Pancreas (tissue), 10 donors: ENCODE data around the gene PXMP4. TPM values are rescaled to one million over a fixed set of nuclear protein-coding genes. Genes with fewer than 3 reads are reported as not detected.
A peak's percentile ranks its signal among the peaks of the same experiment; 100 is the strongest.

ENCODE experiments used
- ATAC-seq, 4 donors: fragments of 200-7000 bp; cut with Tn5 transposase; one replicate each; pipeline versions ENCODE4 v1.8.0 to v1.9.1; 2020; ENCODE audit warnings: mild to moderate bottlenecking in 4 of 4, moderate library complexity in 4 of 4
- DNase-seq, 6 donors: peaks; one replicate each; pipeline ENCODE4 v3.0.0-alpha.2; 2020
- FAIRE-seq: peaks from 2 replicates; lab custom pipeline; 2012; peaks lifted over from hg19 to GRCh38; lab: Jason Lieb, UNC
- H3K27ac ChIP-seq, 4 donors: fragments of 200-600 bp; sonication (generic); 1 replicate in 3 of 4; 2 replicates in 1 of 4; pipeline versions ENCODE4 v1.5.0 to v1.8.0; 2020
- H3K27me3 ChIP-seq, 4 donors: fragments of 200-600 bp; one replicate each; pipeline ENCODE4 v1.8.0; 2021
- H3K36me3 ChIP-seq, 3 donors: fragments of 200-600 bp; sonication (generic) in 1 of 3; one replicate each; pipeline versions ENCODE4 v1.5.0 to v1.8.0; 2020 to 2021
- H3K4me1 ChIP-seq, 3 donors: fragments of 200-600 bp; one replicate each; pipeline ENCODE4 v1.8.0; 2021
- H3K4me3 ChIP-seq, 4 donors: fragments of 200-600 bp; sonication (generic) in 2 of 4; one replicate each; pipeline versions ENCODE4 v1.5.0 to v1.8.0; 2020 to 2021
- H3K9me3 ChIP-seq, 4 donors: fragments of 200-600 bp; one replicate each; pipeline ENCODE4 v1.8.0; 2021
- WGBS, 2 donors: extraction: QIAGEN DNeasy Blood & Tissue Kit; methylation state at CpG; one replicate each; pipeline ENCODE4 v1.1.7; 2013; 5-methylcytosine and 5-hydroxymethylcytosine counted together
- intact Hi-C, 3 donors: fragments of 100-400 bp; cut with DNase I; formaldehyde crosslinking; loops; one replicate each; pipeline versions ENCODE4 v1.11.1 to v1.14.2; 2022
- polyA plus RNA-seq, 2 donors: library from polyadenylated mRNA; stranded (reverse); fragments of 200-250 nt; gene quantifications; one replicate each; pipeline ENCODE4 v1.2.3, GENCODE V29; 2013
- total RNA-seq, 6 donors: library from RNA; stranded (reverse); fragmentation: NEBNext Ultra II Directional in 4 of 6; extraction: Animal tissue kit (Norgen Biotek cat#: 25700) in 4 of 6; gene quantifications; one replicate each; pipeline versions ENCODE4 v1.2.1 to v1.2.4, GENCODE V29; 2021 to 2023
- TF ChIP-seq, protein P1 (sequence below), 4 donors: fragments of 200-600 bp; sonication (generic) in 3 of 4; IDR thresholded peaks; one replicate each; pipeline versions ENCODE4 v1.5.0 to v1.8.0; 2021; ENCODE audit warnings: antibody characterized with exemption in 4 of 4
- donor health status: healthy with polysubstance abuse.
- donor health status: DM: no; HTN: no; CAD: no; lungs with moderate emphysema.
- donor health status: DM: no; HTN: no; CAD: no.
- donor health status: control.
- donor health status: control.
- donor health status: Bipolar disorder and iron deficiency.
- donor health status: DM: yes; HTN: yes; CAD: no.
- donor health status: DM: no; HTN: no; CAD: no.
- donor health status: DM: no; HTN: no; CAD: no.
- donor health status: DM: yes; HTN: yes; CAD: no.

The PXMP4 gene, protein sequence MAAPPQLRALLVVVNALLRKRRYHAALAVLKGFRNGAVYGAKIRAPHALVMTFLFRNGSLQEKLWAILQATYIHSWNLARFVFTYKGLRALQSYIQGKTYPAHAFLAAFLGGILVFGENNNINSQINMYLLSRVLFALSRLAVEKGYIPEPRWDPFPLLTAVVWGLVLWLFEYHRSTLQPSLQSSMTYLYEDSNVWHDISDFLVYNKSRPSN
- total RNA-seq (1 to 10 TPM; 4.5 to 8.2 (median 5.7) TPM), polyA plus RNA-seq (1 to 10 TPM; 2.1 to 3.5 TPM)

- no peaks in the 10 kb centered on the region for H3K9me3 ChIP-seq
- TF ChIP-seq, protein P1, sequence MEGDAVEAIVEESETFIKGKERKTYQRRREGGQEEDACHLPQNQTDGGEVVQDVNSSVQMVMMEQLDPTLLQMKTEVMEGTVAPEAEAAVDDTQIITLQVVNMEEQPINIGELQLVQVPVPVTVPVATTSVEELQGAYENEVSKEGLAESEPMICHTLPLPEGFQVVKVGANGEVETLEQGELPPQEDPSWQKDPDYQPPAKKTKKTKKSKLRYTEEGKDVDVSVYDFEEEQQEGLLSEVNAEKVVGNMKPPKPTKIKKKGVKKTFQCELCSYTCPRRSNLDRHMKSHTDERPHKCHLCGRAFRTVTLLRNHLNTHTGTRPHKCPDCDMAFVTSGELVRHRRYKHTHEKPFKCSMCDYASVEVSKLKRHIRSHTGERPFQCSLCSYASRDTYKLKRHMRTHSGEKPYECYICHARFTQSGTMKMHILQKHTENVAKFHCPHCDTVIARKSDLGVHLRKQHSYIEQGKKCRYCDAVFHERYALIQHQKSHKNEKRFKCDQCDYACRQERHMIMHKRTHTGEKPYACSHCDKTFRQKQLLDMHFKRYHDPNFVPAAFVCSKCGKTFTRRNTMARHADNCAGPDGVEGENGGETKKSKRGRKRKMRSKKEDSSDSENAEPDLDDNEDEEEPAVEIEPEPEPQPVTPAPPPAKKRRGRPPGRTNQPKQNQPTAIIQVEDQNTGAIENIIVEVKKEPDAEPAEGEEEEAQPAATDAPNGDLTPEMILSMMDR (IDR thresholded peaks at IDR 0.05) = no peak
- ATAC-seq (peak; percentile 98 to 100 (median 99)), DNase-seq (peak; percentile 84 to 92 (median 90)), FAIRE-seq (peak; percentile 97)
- intact Hi-C loops = no loop called here
- peak within 1 kb of the TSS; percentile 72 to 95 (median 78) for H3K4me3 ChIP-seq
- peaks cover 0 to 8% (median 5%) of the 10 kb centered on the region in 3 donors for H3K4me1 ChIP-seq
- no peaks in the 10 kb centered on the region for H3K36me3 ChIP-seq
- no peaks in the 10 kb centered on the region for H3K27me3 ChIP-seq
- H3K27ac ChIP-seq = peak within 1 kb of the TSS; percentile 22 to 49 (median 42)
- WGBS, 2 donors = 3 to 4% methylated on average over 46 of the region's 46 CpGs
Measured at GRCh38 chr20:33719989-33720709, at the start of gene PXMP4. PXMP4 (minus strand) TSS chr20:33720310; CDS start chr20:33720207, 103 bp downstream.

- WGBS, 2 donors = 78 to 81% methylated on average over 4 of the region's 4 CpGs
- DNase-seq = no peak
- Histone ChIP-seq H3K4me1 (no peaks in the 10 kb centered on the region), H3K4me3 (no peak overlapping the region), H3K36me3 (no peaks in the 10 kb centered on the region), H3K27ac (no peak overlapping the region), H3K27me3 (no peaks in the 10 kb centered on the region), H3K9me3 (no peaks in the 10 kb centered on the region)
- FAIRE-seq = no peak
- TF ChIP-seq, protein P1 (IDR thresholded peaks at IDR 0.05) = no peak
- intact Hi-C loops = no loop called here
- ATAC-seq = no peak
Measured at GRCh38 chr20:33769043-33769442, 48.9 kb upstream of the PXMP4 start.

DNA sequence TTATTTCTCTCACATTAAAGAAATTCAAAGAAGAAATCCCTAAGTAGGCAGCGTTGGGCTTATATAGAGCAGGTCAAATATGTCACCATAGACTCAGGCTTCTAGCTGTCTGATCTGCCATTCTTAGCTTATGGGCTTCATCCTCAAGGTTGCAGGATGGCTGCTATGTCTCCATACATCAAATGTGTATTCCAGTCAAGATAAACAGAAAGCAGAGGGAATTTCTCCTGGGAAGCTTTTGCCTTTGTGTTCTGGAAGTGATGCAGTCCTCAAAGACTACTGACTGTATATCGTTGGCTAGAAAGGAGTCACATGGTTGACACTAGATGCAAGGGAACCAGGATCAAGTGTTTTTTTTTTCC, 47.6 kb upstream of the PXMP4 start:
- H3K9me3 ChIP-seq = no peaks in the 10 kb centered on the region
- ATAC-seq (no peak), DNase-seq (no peak), FAIRE-seq (no peak)
- no peaks in the 10 kb centered on the region for H3K36me3 ChIP-seq
- 98 to 99% methylated on average over 2 of the region's 2 CpGs for WGBS, 2 donors
- no peaks in the 10 kb centered on the region for H3K4me1 ChIP-seq
- intact Hi-C loops = no loop called here
- no peaks in the 10 kb centered on the region for H3K27me3 ChIP-seq
- TF ChIP-seq, protein P1 (IDR thresholded peaks at IDR 0.05) = no peak
- H3K27ac ChIP-seq = no peak overlapping the region
- H3K4me3 ChIP-seq = no peak overlapping the region

DNA sequence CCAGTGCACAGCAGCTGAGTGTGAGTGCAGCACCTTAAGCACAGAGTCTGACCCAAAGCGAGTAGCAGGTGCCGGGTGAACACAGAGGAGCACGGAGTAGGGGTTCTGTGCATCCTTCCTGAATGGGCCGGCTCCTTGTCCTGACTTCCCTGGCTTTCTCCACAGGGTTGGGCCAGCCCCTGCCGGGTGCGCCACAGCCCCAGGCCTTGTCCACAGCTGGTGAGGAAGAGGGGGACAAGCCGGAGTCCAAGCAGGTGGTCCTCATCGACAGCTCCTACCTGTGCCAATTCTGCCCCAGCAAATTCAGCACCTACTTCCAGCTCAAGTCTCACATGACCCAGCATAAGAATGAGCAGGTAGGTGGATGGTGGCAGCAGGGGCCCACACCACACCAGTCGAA, 46.6 kb upstream of the PXMP4 start:
- DNase-seq (no peak), FAIRE-seq (no peak)

More for the DNA sequence above, 46.6 kb upstream of the PXMP4 start:
- Histone ChIP-seq H3K4me3 (no peak overlapping the region), H3K27me3 (no peaks in the 10 kb centered on the region), H3K4me1 (no peaks in the 10 kb centered on the region), H3K36me3 (no peaks in the 10 kb centered on the region), H3K27ac (no peak overlapping the region), H3K9me3 (no peaks in the 10 kb centered on the region)
- ATAC-seq = no peak
- WGBS, 2 donors = 94 to 99% methylated on average over 9 of the region's 9 CpGs
- TF ChIP-seq, protein P1 (IDR thresholded peaks at IDR 0.05) = no peak
- intact Hi-C loops = no loop called here
